GM21367 (cell line): ENCODE data around the gene ATIC.
"Not testable (repeated sequence)": the region's sequence is repeated elsewhere in the genome, so short reads cannot be mapped to it uniquely, and the experiment has no call there.

Source experiments
- ATAC-seq: cut with Tn5 transposase; IDR thresholded peaks from one replicate; pipeline ENCODE4 v1.9.1; 2021; ENCODE audit not compliant: unreplicated experiment

Gene ATIC

GRCh38 chr2:215360059-215360458 lies 48.2 kb downstream of the ATIC start:
- ATAC-seq = not testable (repeated sequence)

- ATAC-seq = no peak
These were observed 48.7 kb downstream of the ATIC start for GRCh38 chr2:215360596-215360995.

- ATAC-seq = no peak
These were observed 49.5 kb downstream of the ATIC start for GRCh38 chr2:215361211-215361875.

GRCh38 chr2:215361876-215362561 lies 50.2 kb downstream of the ATIC start:
- no peak for ATAC-seq

- ATAC-seq = no peak
These were observed 50.7 kb downstream of the ATIC start for GRCh38 chr2:215362562-215362904.

- ATAC-seq = no peak
These were observed 51.2 kb downstream of the ATIC start for GRCh38 chr2:215363039-215363438.

- ATAC-seq = no peak
These were observed 51.8 kb downstream of the ATIC start for GRCh38 chr2:215363461-215364156.

- ATAC-seq = no peak
These were observed 52.6 kb downstream of the ATIC start for GRCh38 chr2:215364157-215365155.

- no peak for ATAC-seq
These were observed 53.4 kb downstream of the ATIC start for GRCh38 chr2:215365184-215365658.

- no peak for ATAC-seq
These were observed 54.7 kb downstream of the ATIC start for GRCh38 chr2:215366440-215367032.

- ATAC-seq = no peak
These were observed 56.0 kb downstream of the ATIC start for GRCh38 chr2:215367662-215368492.

GRCh38 chr2:215368493-215368809 lies 56.6 kb downstream of the ATIC start:
- ATAC-seq = no peak

GRCh38 chr2:215369181-215369760 lies 57.4 kb downstream of the ATIC start:
- ATAC-seq = no peak

GRCh38 chr2:215370112-215370965 lies 58.5 kb downstream of the ATIC start:
- ATAC-seq = no peak

- no peak for ATAC-seq
These were observed 60.3 kb downstream of the ATIC start for GRCh38 chr2:215371915-215372897.

- ATAC-seq = no peak
These were observed 61.2 kb downstream of the ATIC start for GRCh38 chr2:215372968-215373649.

GRCh38 chr2:215374002-215374401 lies 62.1 kb downstream of the ATIC start:
- no peak for ATAC-seq
